NCI-H146 (cell line): Measurements from ENCODE around the gene AKAP1.
"Not testable (repeated sequence)": the region's sequence is repeated elsewhere in the genome, so short reads cannot be mapped to it uniquely, and the experiment has no call there.

Experiments
- DNase-seq: peaks from one replicate; lab custom pipeline; 2025; lab: John Stamatoyannopoulos, UW

Gene AKAP1

GRCh38 chr17:57075193-57075592 is 9.9 kb upstream of the AKAP1 start:
- no peak for DNase-seq

- DNase-seq, result no peak
Measured at GRCh38 chr17:57075785-57076184, 9.3 kb upstream of the AKAP1 start.

- peak; percentile 53 for DNase-seq
Measured at GRCh38 chr17:57077000-57077399, 8.0 kb upstream of the AKAP1 start.

GRCh38 chr17:57078274-57078673 is 6.8 kb upstream of the AKAP1 start:
- no peak for DNase-seq

GRCh38 chr17:57080718-57081117 is 4.3 kb upstream of the AKAP1 start:
- DNase-seq, result no peak

- no peak for DNase-seq
Measured at GRCh38 chr17:57082441-57082840, 2.6 kb upstream of the AKAP1 start.

- no peak for DNase-seq
Measured at GRCh38 chr17:57084361-57084801, 665 bp upstream of the AKAP1 start.

- peak; percentile 83 for DNase-seq
Measured at GRCh38 chr17:57085448-57086068, 512 bp downstream of the AKAP1 start.

- peak; percentile 72 for DNase-seq
Measured at GRCh38 chr17:57086069-57086930, 1.3 kb downstream of the AKAP1 start.

- DNase-seq, result no peak
Measured at GRCh38 chr17:57088298-57088697, 3.3 kb downstream of the AKAP1 start.

GRCh38 chr17:57089391-57089790 is 4.3 kb downstream of the AKAP1 start:
- DNase-seq, result no peak

GRCh38 chr17:57090560-57091185 is 5.6 kb downstream of the AKAP1 start:
- no peak for DNase-seq

GRCh38 chr17:57091186-57091618 is 6.2 kb downstream of the AKAP1 start:
- no peak for DNase-seq

- DNase-seq, result no peak
Measured at GRCh38 chr17:57092171-57092570, 7.1 kb downstream of the AKAP1 start.

GRCh38 chr17:57092779-57093178 is 7.7 kb downstream of the AKAP1 start:
- DNase-seq, result no peak

GRCh38 chr17:57096472-57097202 is 11.6 kb downstream of the AKAP1 start:
- no peak for DNase-seq

- peak; percentile 71 for DNase-seq
Measured at GRCh38 chr17:57097832-57098421, 12.9 kb downstream of the AKAP1 start.

- DNase-seq, result no peak
Measured at GRCh38 chr17:57099165-57099564, 14.1 kb downstream of the AKAP1 start.

GRCh38 chr17:57102122-57102521 is 17.1 kb downstream of the AKAP1 start:
- DNase-seq, result no peak

- not testable (repeated sequence) for DNase-seq
Measured at GRCh38 chr17:57102660-57103059, 17.6 kb downstream of the AKAP1 start.

GRCh38 chr17:57104461-57105175 is 19.6 kb downstream of the AKAP1 start:
- no peak for DNase-seq
